HUES48 (cell line): ENCODE data around the gene RORB.

Source experiments
- H3K27ac ChIP-seq: one replicate; pipeline ENCODE4 v1.7.0; 2013; ENCODE audit warnings: low read depth, low read length, inconsistent platforms
- H3K27me3 ChIP-seq: 2 replicates; pipeline ENCODE4 v1.6.1; 2013; ENCODE audit warnings: mild to moderate bottlenecking, low read length; ENCODE audit not compliant: control insufficient read depth, insufficient read depth
- H3K36me3 ChIP-seq: 2 replicates; pipeline ENCODE4 v1.6.1; 2013; ENCODE audit warnings: low read length; ENCODE audit not compliant: control insufficient read depth, insufficient read depth
- H3K4me1 ChIP-seq: 2 replicates; pipeline ENCODE4 v1.6.1; 2013; ENCODE audit warnings: mild to moderate bottlenecking, low read length; ENCODE audit not compliant: control insufficient read depth, insufficient read depth
- H3K4me3 ChIP-seq: 2 replicates; pipeline ENCODE4 v1.5.1; 2013; ENCODE audit warnings: mild to moderate bottlenecking, low read depth, low read length
- H3K9ac ChIP-seq: 2 replicates; pipeline ENCODE4 v1.6.1; 2013; ENCODE audit warnings: mild to moderate bottlenecking, low read depth, low read length, moderate library complexity
- H3K9me3 ChIP-seq: 2 replicates; pipeline ENCODE4 v1.6.1; 2013; ENCODE audit warnings: low read length; ENCODE audit not compliant: control insufficient read depth, insufficient read depth

Gene RORB

DNA sequence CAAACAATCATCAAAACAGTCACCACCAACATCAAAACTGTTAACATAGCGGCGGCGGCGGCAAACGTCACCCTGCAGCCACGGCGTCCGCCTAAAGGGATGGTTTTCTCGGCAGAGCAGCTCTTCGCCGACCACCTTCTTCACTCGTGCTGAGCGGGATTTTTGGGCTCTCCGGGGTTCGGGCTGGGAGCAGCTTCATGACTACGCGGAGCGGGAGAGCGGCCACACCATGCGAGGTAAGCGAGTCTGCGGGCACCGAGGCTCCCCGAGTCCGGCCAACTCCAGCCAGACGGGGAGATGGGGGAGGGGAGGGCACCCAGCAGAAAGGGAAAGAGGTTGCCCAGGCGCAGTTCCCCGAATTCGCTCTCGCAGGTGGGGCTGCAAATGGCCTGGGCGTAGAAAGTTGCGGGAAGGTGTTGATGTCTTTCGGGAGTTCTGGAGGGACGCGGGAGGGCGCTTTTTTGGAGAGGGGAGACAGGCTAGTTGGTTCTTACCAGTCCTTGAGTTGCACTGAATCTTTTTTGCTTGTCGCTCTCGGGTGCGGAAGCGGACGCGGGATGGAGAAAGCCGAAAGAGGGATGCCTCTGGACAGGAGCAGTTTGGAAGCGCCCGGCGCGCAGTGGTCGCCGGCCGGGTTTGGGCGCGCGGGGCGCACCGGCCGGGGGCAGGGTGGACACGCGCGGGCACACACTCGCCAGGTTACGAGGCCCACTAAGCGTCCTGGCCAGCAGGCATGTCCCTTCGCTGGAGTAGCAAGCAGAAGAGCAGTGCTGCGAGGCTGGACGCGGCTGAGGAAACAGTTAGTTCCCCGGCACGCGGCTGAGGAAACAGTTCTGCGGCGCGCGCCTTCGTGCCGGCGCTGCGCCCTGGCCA is 849 bp downstream of the RORB start:
- 0 out of 2 replicates have a peak overlapping the region, but pooled peaks have one; percentile 23 for H3K9ac ChIP-seq
- H3K27me3 ChIP-seq = peaks cover 56% of the 10 kb centered on the region
- H3K27ac ChIP-seq = no peak overlapping the region
- H3K4me3 ChIP-seq = peak overlapping the region; percentile 74
- no peaks in the 10 kb centered on the region for H3K9me3 ChIP-seq
- no peaks in the 10 kb centered on the region for H3K36me3 ChIP-seq
- H3K4me1 ChIP-seq = peaks cover 45% of the 10 kb centered on the region

- Histone ChIP-seq H3K4me1 (peaks cover 46% of the 10 kb centered on the region), H3K27me3 (peaks cover 56% of the 10 kb centered on the region), H3K4me3 (peak overlapping the region; percentile 74), H3K9ac (no peak overlapping the region), H3K9me3 (no peaks in the 10 kb centered on the region), H3K27ac (no peak overlapping the region), H3K36me3 (no peaks in the 10 kb centered on the region)
These were observed 1.5 kb downstream of the RORB start for GRCh38 chr9:74498621-74499095.

DNA sequence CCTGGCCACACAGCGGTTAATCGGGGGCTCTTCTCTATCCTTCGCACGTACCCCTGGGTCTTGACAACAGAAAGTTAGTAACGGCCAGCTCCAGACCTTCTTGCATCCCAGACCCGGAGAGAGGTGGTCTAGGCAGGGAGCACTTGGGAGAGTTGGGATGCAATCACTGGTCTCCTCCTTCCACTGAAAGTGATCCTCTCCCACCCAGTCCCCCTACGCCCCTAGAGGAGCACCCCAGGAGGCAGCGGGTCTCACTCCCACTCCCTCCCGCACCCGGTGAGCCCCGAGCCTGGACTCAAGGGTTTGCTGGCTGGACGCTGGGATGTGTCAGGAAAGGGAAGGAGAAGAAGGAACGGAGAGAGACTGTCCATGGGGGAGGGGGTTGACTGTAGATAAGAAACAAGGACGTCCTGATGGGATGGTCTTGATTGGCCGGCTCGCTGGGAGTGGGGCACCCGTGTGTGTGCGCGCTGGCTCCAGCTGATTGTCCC is 2.0 kb downstream of the RORB start:
- no peak overlapping the region for H3K9ac ChIP-seq
- H3K4me1 ChIP-seq = peaks cover 43% of the 10 kb centered on the region
- H3K36me3 ChIP-seq = no peaks in the 10 kb centered on the region
- H3K4me3 ChIP-seq = peak overlapping the region; percentile 74
- no peak overlapping the region for H3K27ac ChIP-seq
- H3K27me3 ChIP-seq = peaks cover 56% of the 10 kb centered on the region
- no peaks in the 10 kb centered on the region for H3K9me3 ChIP-seq

- Histone ChIP-seq H3K36me3 (no peaks in the 10 kb centered on the region), H3K27me3 (peaks cover 56% of the 10 kb centered on the region), H3K9ac (no peak overlapping the region), H3K9me3 (no peaks in the 10 kb centered on the region), H3K4me1 (peaks cover 34% of the 10 kb centered on the region), H3K4me3 (peak overlapping the region; percentile 74), H3K27ac (no peak overlapping the region)
These were observed 2.8 kb downstream of the RORB start for GRCh38 chr9:74499770-74500583.

DNA sequence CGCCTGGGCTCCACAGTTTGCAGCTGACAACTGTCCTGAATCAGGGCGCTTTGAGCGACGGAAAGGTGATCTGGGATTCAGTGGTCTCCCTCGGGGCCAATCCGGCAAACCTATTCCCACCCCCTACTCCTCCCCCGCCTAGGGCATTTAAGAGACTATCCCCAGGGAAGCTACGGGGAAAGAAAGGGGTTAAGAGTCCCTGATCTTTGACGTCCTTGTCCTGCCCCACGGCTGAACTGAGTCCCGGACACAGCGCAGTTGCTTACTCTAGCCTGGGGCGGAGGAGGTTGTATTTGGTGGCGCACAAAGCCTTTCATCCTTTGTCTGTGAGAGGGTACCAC is 3.4 kb downstream of the RORB start:
- no peak overlapping the region for H3K9ac ChIP-seq
- no peaks in the 10 kb centered on the region for H3K9me3 ChIP-seq
- H3K4me3 ChIP-seq = peak overlapping the region; percentile 74
- H3K27ac ChIP-seq = no peak overlapping the region
- H3K36me3 ChIP-seq = no peaks in the 10 kb centered on the region
- H3K27me3 ChIP-seq = peaks cover 56% of the 10 kb centered on the region
- H3K4me1 ChIP-seq = peaks cover 29% of the 10 kb centered on the region

- Histone ChIP-seq H3K4me3 (0 out of 2 replicates have a peak overlapping the region, but pooled peaks have one; percentile 74), H3K4me1 (peaks cover 20% of the 10 kb centered on the region), H3K9ac (no peak overlapping the region), H3K9me3 (no peaks in the 10 kb centered on the region), H3K27ac (no peak overlapping the region), H3K27me3 (peaks cover 53% of the 10 kb centered on the region), H3K36me3 (no peaks in the 10 kb centered on the region)
These were observed 4.4 kb downstream of the RORB start for GRCh38 chr9:74501570-74501969.

- H3K9me3 ChIP-seq = no peaks in the 10 kb centered on the region
- peaks cover 20% of the 10 kb centered on the region for H3K4me1 ChIP-seq
- peaks cover 42% of the 10 kb centered on the region for H3K27me3 ChIP-seq
These were observed 6.1 kb downstream of the RORB start for GRCh38 chr9:74503219-74503618.

DNA sequence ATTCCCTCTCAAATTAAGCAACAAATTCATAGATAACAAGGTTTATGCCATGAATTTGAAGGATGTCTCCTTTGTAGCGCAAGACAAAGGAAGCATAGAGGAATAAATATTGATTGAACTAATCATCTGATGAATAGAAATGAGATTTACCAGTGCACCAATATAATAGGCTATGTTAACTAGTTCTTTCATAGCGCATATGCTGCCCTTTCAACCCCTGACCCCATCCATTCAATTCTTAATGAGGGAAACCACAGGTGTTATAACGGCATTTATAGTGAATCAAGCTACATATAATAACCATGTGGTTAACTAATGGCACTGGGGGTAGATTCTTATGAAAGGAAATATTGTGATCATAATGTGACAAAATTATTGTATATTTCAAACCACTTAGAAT is 6.5 kb downstream of the RORB start:
- Histone ChIP-seq H3K4me1 (peaks cover 20% of the 10 kb centered on the region), H3K9ac (no peak overlapping the region)

More at GRCh38 chr9:74503219-74503618, 6.1 kb downstream of the RORB start:
- Histone ChIP-seq H3K27ac (no peak overlapping the region), H3K9ac (no peak overlapping the region), H3K36me3 (no peaks in the 10 kb centered on the region), H3K4me3 (no peak overlapping the region)

GRCh38 chr9:74511333-74511732 is 14.2 kb downstream of the RORB start:
- H3K36me3 ChIP-seq = no peaks in the 10 kb centered on the region
- H3K9me3 ChIP-seq = no peaks in the 10 kb centered on the region
- H3K4me3 ChIP-seq = no peak overlapping the region
- no peak overlapping the region for H3K9ac ChIP-seq
- no peaks in the 10 kb centered on the region for H3K27me3 ChIP-seq
- H3K4me1 ChIP-seq = no peaks in the 10 kb centered on the region
- H3K27ac ChIP-seq = no peak overlapping the region

More for the DNA sequence above, 6.5 kb downstream of the RORB start:
- no peaks in the 10 kb centered on the region for H3K9me3 ChIP-seq
- no peak overlapping the region for H3K4me3 ChIP-seq
- peaks cover 37% of the 10 kb centered on the region for H3K27me3 ChIP-seq
- H3K36me3 ChIP-seq = no peaks in the 10 kb centered on the region
- no peak overlapping the region for H3K27ac ChIP-seq

DNA sequence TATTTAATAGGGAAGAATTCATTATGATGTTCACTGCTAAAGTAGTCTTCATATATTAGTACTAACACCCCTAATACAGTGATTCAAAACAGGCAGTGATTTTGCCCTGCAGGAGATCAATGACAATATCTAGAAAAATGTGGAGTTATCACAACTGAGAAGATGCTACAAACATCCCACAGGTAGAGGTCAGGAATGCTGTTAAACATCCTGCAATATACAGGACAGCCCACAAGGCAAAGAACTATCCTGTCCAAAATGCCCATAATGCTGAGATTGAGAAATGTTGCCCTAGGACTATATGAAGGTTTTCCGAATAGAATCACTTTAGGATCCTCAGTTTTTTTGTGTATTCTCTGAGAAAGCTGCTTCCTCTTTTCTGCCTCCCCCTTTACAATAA is 15.3 kb downstream of the RORB start:
- no peaks in the 10 kb centered on the region for H3K27me3 ChIP-seq
- no peak overlapping the region for H3K27ac ChIP-seq
- no peaks in the 10 kb centered on the region for H3K36me3 ChIP-seq
- no peak overlapping the region for H3K9ac ChIP-seq
- no peak overlapping the region for H3K4me3 ChIP-seq
- no peaks in the 10 kb centered on the region for H3K9me3 ChIP-seq
- no peaks in the 10 kb centered on the region for H3K4me1 ChIP-seq

GRCh38 chr9:74513221-74513620 is 16.1 kb downstream of the RORB start:
- H3K27ac ChIP-seq = no peak overlapping the region
- no peaks in the 10 kb centered on the region for H3K27me3 ChIP-seq
- H3K36me3 ChIP-seq = no peaks in the 10 kb centered on the region

More at GRCh38 chr9:74513221-74513620, 16.1 kb downstream of the RORB start:
- Histone ChIP-seq H3K9ac (no peak overlapping the region), H3K4me1 (no peaks in the 10 kb centered on the region), H3K4me3 (no peak overlapping the region), H3K9me3 (no peaks in the 10 kb centered on the region)
